A549 (cell line): ENCODE measurements around the gene POLR2H. TPM values are rescaled to one million over a fixed set of nuclear protein-coding genes. Genes with fewer than 3 reads are reported as not detected.

Experiments used
- ATAC-seq, 2 experiments: fragments of 200-7000 bp in 1 of 2; fragments of >200 bp in 1 of 2; cut with Nextera tagmentation in 1 of 2; cut with Tn5 transposase in 1 of 2; 3 replicates each; pipeline versions ENCODE4 v1.8.0 to v1.9.1; 2018 to 2020; ENCODE audit warnings: mild to moderate bottlenecking in 1 of 2, moderate library complexity in 1 of 2
- CTCF ChIA-PET: fragments of 300-600 bp; sonication (Branson Sonifier 250); formaldehyde crosslinking; extraction: SDS; loops from one replicate; lab custom pipeline; 2021; ENCODE audit warnings: antibody characterized with exemption, inconsistent platforms; lab: Yijun Ruan, JAX
- POLR2A ChIA-PET: fragments of 350-600 bp; formaldehyde crosslinking; extraction: SDS; loops from one replicate; lab custom pipeline; 2021; ENCODE audit warnings: antibody characterized with exemption, inconsistent platforms; lab: Yijun Ruan, JAX
- DNase-seq, 2 experiments: peaks; one replicate each; pipeline versions ENCODE4 v3.0.0 to v3.0.0-alpha.2; 2011 to 2016; ENCODE audit warnings: low read depth in 1 of 2, low spot score in 1 of 2
- FAIRE-seq: peaks from 2 replicates; lab custom pipeline; 2011; peaks lifted over from hg19 to GRCh38; lab: Jason Lieb, UNC
- H3K27ac ChIP-seq, 2 experiments: fragments of >200 bp; sonication (Bioruptor Twin); formaldehyde crosslinking; 3 replicates each; pipeline ENCODE4 v1.5.1; 2016 to 2017
- H3K4me1 ChIP-seq: fragments of >200 bp; sonication (Bioruptor Twin); formaldehyde crosslinking; 3 replicates; pipeline ENCODE4 v1.6.1; 2016
- H3K4me2 ChIP-seq: fragments of >200 bp; sonication (Bioruptor Twin); formaldehyde crosslinking; 3 replicates; pipeline ENCODE4 v1.6.1; 2016
- H3K4me3 ChIP-seq: fragments of >200 bp; sonication (Bioruptor Twin); formaldehyde crosslinking; 3 replicates; pipeline ENCODE4 v1.5.1; 2016
- H3K9me3 ChIP-seq: fragments of >200 bp; sonication (Bioruptor Twin); formaldehyde crosslinking; 3 replicates; pipeline ENCODE4 v1.6.1; 2016
- ATOH8 ChIP-seq: fragments of 250-450 bp; sonication (Bioruptor Pico); IDR thresholded peaks from 2 replicates; pipeline ENCODE4 v1.5.0; 2020; ENCODE audit warnings: low read depth, mild to moderate bottlenecking, moderate library complexity
- BCL3 ChIP-seq: fragments of >200 bp; sonication (Bioruptor Twin); formaldehyde crosslinking; IDR thresholded peaks from 3 replicates; pipeline ENCODE4 v1.6.1; 2016
- CBX8 ChIP-seq: fragments of 200-600 bp; sonication (generic); IDR thresholded peaks from 2 replicates; pipeline ENCODE4 v1.6.1; 2016
- CHD4 ChIP-seq: fragments of 200-600 bp; sonication (generic); IDR thresholded peaks from 2 replicates; pipeline ENCODE4 v1.6.1; 2016; ENCODE audit warnings: antibody characterized with exemption, mild to moderate bottlenecking, borderline replicate concordance
- EHF ChIP-seq: fragments of 250-450 bp; sonication (Bioruptor Pico); IDR thresholded peaks from 2 replicates; pipeline ENCODE4 v1.5.0; 2020; ENCODE audit warnings: mild to moderate bottlenecking
- EHMT2 ChIP-seq: fragments of 200-600 bp; sonication (generic); IDR thresholded peaks from 2 replicates; pipeline ENCODE4 v1.6.1; 2016; ENCODE audit warnings: antibody characterized with exemption, low read depth, mild to moderate bottlenecking, moderate library complexity
- ELK1 ChIP-seq: fragments of 150-350 bp; IDR thresholded peaks from 2 replicates; pipeline ENCODE4 v1.6.1; 2014; ENCODE audit warnings: low read depth, mild to moderate bottlenecking, low read length
- EP300 ChIP-seq, 2 experiments: fragments of >200 bp; sonication (Bioruptor Twin); formaldehyde crosslinking; IDR thresholded peaks; 2 replicates in 1 of 2; 3 replicates in 1 of 2; pipeline ENCODE4 v1.6.1; 2016 to 2017
- ESRRA ChIP-seq: fragments of 150-350 bp; IDR thresholded peaks from 2 replicates; pipeline ENCODE4 v1.6.1; 2014; ENCODE audit warnings: mild to moderate bottlenecking, low read length, borderline replicate concordance
- FOSB ChIP-seq: fragments of 250-450 bp; sonication (Bioruptor Pico); IDR thresholded peaks from 2 replicates; pipeline ENCODE4 v1.5.0; 2020; ENCODE audit warnings: mild to moderate bottlenecking, moderate library complexity
- HES2 ChIP-seq: fragments of >200 bp; sonication (Bioruptor Twin); formaldehyde crosslinking; IDR thresholded peaks from 2 replicates; pipeline ENCODE4 v1.6.1; 2016
- HOXA7 ChIP-seq: fragments of 250-450 bp; sonication (Bioruptor Pico); IDR thresholded peaks from 2 replicates; pipeline ENCODE4 v1.5.0; 2020; ENCODE audit warnings: mild to moderate bottlenecking, moderate library complexity
- JUNB ChIP-seq: fragments of >200 bp; sonication (Bioruptor Twin); formaldehyde crosslinking; IDR thresholded peaks from 2 replicates; pipeline ENCODE4 v1.6.1; 2016
- KDM1A ChIP-seq: fragments of 200-600 bp; sonication (generic); IDR thresholded peaks from 2 replicates; pipeline ENCODE4 v1.6.1; 2016; ENCODE audit warnings: low read depth, mild to moderate bottlenecking
- MAZ ChIP-seq: fragments of 150-350 bp; IDR thresholded peaks from 2 replicates; pipeline ENCODE4 v1.6.1; 2014; ENCODE audit warnings: antibody characterized with exemption, low read depth, low read length, borderline replicate concordance
- MYC ChIP-seq: IDR thresholded peaks from 2 replicates; pipeline ENCODE4 v1.6.1; 2012; ENCODE audit warnings: mild to moderate bottlenecking, inconsistent platforms, low read length, improper control_type of control experiment, borderline replicate concordance
- NPAS2 ChIP-seq: fragments of 250-450 bp; sonication (Bioruptor Pico); IDR thresholded peaks from 2 replicates; pipeline ENCODE4 v1.8.0; 2022; ENCODE audit warnings: mild to moderate bottlenecking, moderate library complexity, borderline replicate concordance
- PBX3 ChIP-seq: IDR thresholded peaks from 2 replicates; pipeline ENCODE4 v1.6.1; 2012
- POLR2AphosphoS2 ChIP-seq: conservative IDR thresholded peaks from 2 replicates; pipeline ENCODE4 v1.6.1; 2012; ENCODE audit warnings: low read length, improper control_type of control experiment, inconsistent platforms
- TP53 ChIP-seq: fragments of 250-450 bp; sonication (Bioruptor Pico); IDR thresholded peaks from 2 replicates; pipeline ENCODE4 v1.5.0; 2021; ENCODE audit warnings: mild to moderate bottlenecking, moderate library complexity
- ZSCAN20 ChIP-seq: fragments of 250-450 bp; sonication (Bioruptor Pico); IDR thresholded peaks from 2 replicates; pipeline ENCODE4 v1.8.0; 2022; ENCODE audit warnings: mild to moderate bottlenecking, moderate library complexity
- WGBS: methylation state at CpG from one replicate; pipeline ENCODE4 v1.1.6; 2017; ENCODE audit errors: missing lambda C conversion rate; 5-methylcytosine and 5-hydroxymethylcytosine counted together
- polyA plus RNA-seq, 4 experiments: library from polyadenylated mRNA; depleted of rRNA in 3 of 4; stranded (reverse); fragments of >200 nt; fragmentation: RNase III in 1 of 4; extraction: RNeasy Plus Mini Kit Qiagen cat#74134 plus additional on column Dnase treatment in 1 of 4; gene quantifications; 2 replicates in 3 of 4; 3 replicates in 1 of 4; pipeline ENCODE4 v1.2.3, GENCODE V29; 2011 to 2017

Gene POLR2H
- polyA plus RNA-seq, 2 of the 4 experiments (the other 2 are of a cell fraction), result 104 to 127 TPM

GRCh38 chr3:184354754-184355153, 6.8 kb upstream of the POLR2H start:
- CTCF ChIA-PET, result interaction anchor here (0.6 to 3.6 kb wide), 10 partner anchors 10 to 187 kb away, joined by 3 to 23 read pairs (median 6); partner anchors contain the start of gene FAM131A
- DNase-seq (no peak), FAIRE-seq (no peak)
- Histone ChIP-seq H3K4me3 (no peak overlapping the region), H3K27ac (no peak overlapping the region)
- 73% methylated on average over 7 of the region's 8 CpGs for WGBS
- POLR2A ChIA-PET, result no interaction called here
- TF ChIP-seq KDM1A (no peak), TP53 (CRISPR knock-in tag) (no peak), PBX3 (no peak), EP300 (IDR thresholded peaks at IDR 0.05) (no peak), HES2 (no peak), ELK1 (no peak), JUNB (no peak), MAZ (no peak), MYC (no peak)
- TF ChIP-seq, all 56 proteins: peak for 0
- no peaks in the 10 kb centered on the region for H3K4me1 ChIP-seq
- H3K4me2 ChIP-seq, result no peak overlapping the region
- no peaks in the 10 kb centered on the region for H3K9me3 ChIP-seq
- peak; percentile 6 to 35; a peak in 3 of 6 replicates for ATAC-seq

- FAIRE-seq, result no peak
- ATAC-seq, result no peak
- H3K4me2 ChIP-seq, result no peak overlapping the region
- peaks cover 4% of the 10 kb centered on the region; the same call in 2 of the 3 replicates for H3K4me1 ChIP-seq
- H3K4me3 ChIP-seq, result no peak overlapping the region
- no peak for DNase-seq
- no peak overlapping the region for H3K27ac ChIP-seq
- CTCF ChIA-PET, result interaction anchor here (0.6 to 3.6 kb wide), 10 partner anchors 11 to 186 kb away, joined by 3 to 23 read pairs (median 6); partner anchors contain the start of gene FAM131A
- POLR2A ChIA-PET, result no interaction called here
- H3K9me3 ChIP-seq, result no peaks in the 10 kb centered on the region
- WGBS, result 82% methylated on average over 18 of the region's 18 CpGs
- TF ChIP-seq KDM1A, result no peak
- no peak for TF ChIP-seq MYC
- TF ChIP-seq, all 56 proteins: peak for 0
These were observed 6.1 kb upstream of the POLR2H start for GRCh38 chr3:184355261-184356040.

- no peak for ATAC-seq
- POLR2A ChIA-PET, result no interaction called here
These were observed 4.0 kb upstream of the POLR2H start for GRCh38 chr3:184357248-184358123.

More at GRCh38 chr3:184357248-184358123, 4.0 kb upstream of the POLR2H start:
- H3K4me3 ChIP-seq, result no peak overlapping the region
- TF ChIP-seq CBX8 (no peak), CHD4 (no peak), ZSCAN20 (no peak), ESRRA (no peak), EHF (no peak), HOXA7 (CRISPR knock-in tag) (no peak), FOSB (CRISPR knock-in tag) (no peak), POLR2AphosphoS2 (no peak), EHMT2 (no peak), ELK1 (no peak), ATOH8 (CRISPR knock-in tag) (no peak), BCL3 (no peak), NPAS2 (CRISPR knock-in tag) (no peak)
- H3K27ac ChIP-seq, result no peak overlapping the region
- no peak for DNase-seq
- 92% methylated on average over 16 of the region's 24 CpGs for WGBS
- FAIRE-seq, result no peak
- H3K4me2 ChIP-seq, result no peak overlapping the region
- CTCF ChIA-PET, result no interaction called here
- H3K9me3 ChIP-seq, result no peaks in the 10 kb centered on the region
- H3K4me1 ChIP-seq, result peaks cover 11% of the 10 kb centered on the region; the same call in 2 of the 3 replicates
